Fibroblast of lung (primary cell): Measurements from ENCODE around the gene HOXD4.

Source experiments
- CTCF ChIP-seq, 2 donors: IDR thresholded peaks in 1 of 2; conservative IDR thresholded peaks in 1 of 2; 1 replicate in 1 of 2; 2 replicates in 1 of 2; pipeline ENCODE4 v1.5.1; 2011 to 2012; ENCODE audit warnings: low read length in 2 of 2, control low read depth in 1 of 2, inconsistent platforms in 1 of 2, low read depth in 1 of 2, mild to moderate bottlenecking in 1 of 2
- EZH2 ChIP-seq: IDR thresholded peaks from 2 replicates; pipeline ENCODE4 v1.5.1; 2012; ENCODE audit warnings: low read length, control low read depth, mild to moderate bottlenecking; ENCODE audit errors: missing control alignments

- TF ChIP-seq EZH2 = no peak
- no peak for TF ChIP-seq CTCF (conservative IDR thresholded peaks at IDR 0.05 in 1 of 2, IDR thresholded peaks at IDR 0.05 in 1 of 2; ENCODE audit: low read depth in 1 of 2, low read length in 2 of 2)
Observed at GRCh38 chr2:176193048-176193447, 41.7 kb downstream of the HOXD4 start.
